ENCODE results near the gene ALCAM.

The ALCAM gene

GRCh38 chr3:105356396-105356795, 10.3 kb upstream of the ALCAM start:
- DNase-seq (ENCODE audit: low spot score): no peak

GRCh38 chr3:105356988-105357387, 9.7 kb upstream of the ALCAM start:
- DNase-seq (ENCODE audit: low spot score): peak; percentile 63

GRCh38 chr3:105359098-105359762, 7.5 kb upstream of the ALCAM start:
- no peak for DNase-seq (ENCODE audit: low spot score)

GRCh38 chr3:105360003-105360402, 6.7 kb upstream of the ALCAM start:
- no peak for DNase-seq (ENCODE audit: low spot score)

GRCh38 chr3:105362021-105362665, 4.6 kb upstream of the ALCAM start:
- DNase-seq (ENCODE audit: low spot score): no peak

GRCh38 chr3:105364128-105364527, 2.6 kb upstream of the ALCAM start:
- DNase-seq (ENCODE audit: low spot score): no peak

GRCh38 chr3:105365081-105365390, 1.7 kb upstream of the ALCAM start:
- DNase-seq (ENCODE audit: low spot score): no peak

GRCh38 chr3:105365391-105366325, 1.1 kb upstream of the ALCAM start:
- DNase-seq (ENCODE audit: low spot score): peak; percentile 65

- no peak for DNase-seq (ENCODE audit: low spot score)
Measured at GRCh38 chr3:105367063-105367405, 325 bp downstream of the ALCAM start.

GRCh38 chr3:105367406-105368213, 901 bp downstream of the ALCAM start:
- peak; percentile 87 for DNase-seq (ENCODE audit: low spot score)

GRCh38 chr3:105368566-105369499, 2.1 kb downstream of the ALCAM start:
- peak; percentile 68 for DNase-seq (ENCODE audit: low spot score)

GRCh38 chr3:105369500-105370371, 3.0 kb downstream of the ALCAM start:
- peak; percentile 86 for DNase-seq (ENCODE audit: low spot score)

GRCh38 chr3:105373383-105373782, 6.7 kb downstream of the ALCAM start:
- no peak for DNase-seq (ENCODE audit: low spot score)

GRCh38 chr3:105375750-105376511, 9.2 kb downstream of the ALCAM start:
- DNase-seq (ENCODE audit: low spot score): no peak

- DNase-seq (ENCODE audit: low spot score): no peak
Measured at GRCh38 chr3:105377716-105378115, 11.0 kb downstream of the ALCAM start.

GRCh38 chr3:105385179-105385578, 18.5 kb downstream of the ALCAM start:
- DNase-seq (ENCODE audit: low spot score): no peak

GRCh38 chr3:105385819-105386508, 19.3 kb downstream of the ALCAM start:
- DNase-seq (ENCODE audit: low spot score): no peak

- DNase-seq (ENCODE audit: low spot score): no peak
Measured at GRCh38 chr3:105387122-105387751, 20.5 kb downstream of the ALCAM start.
